HCT116 (cell line): Measurements from ENCODE around the gene CASP1. TPM values are rescaled to one million over a fixed set of nuclear protein-coding genes. Genes with fewer than 3 reads are reported as not detected.

Experiments used
- ATAC-seq: fragments of 200-7000 bp; cut with Tn5 transposase; 2 replicates; pipeline ENCODE4 v1.9.1; 2020; ENCODE audit warnings: mild to moderate bottlenecking, moderate library complexity
- BruUV-seq: library from RNA; stranded (reverse); fragments of 400-500 nt; replicated peaks from 2 replicates; lab custom pipeline; 2021; lab: Mats Ljungman, UMichigan
- CTCF ChIA-PET: fragments of 300-600 bp; sonication (Branson Sonifier 250); formaldehyde crosslinking; loops from one replicate; lab custom pipeline; 2021; ENCODE audit warnings: antibody characterized with exemption; lab: Charles Lee
- POLR2A ChIA-PET: fragments of 300-600, 350-600 bp; sonication (Branson Sonifier 250); formaldehyde crosslinking; loops from one replicate; lab custom pipeline; 2021; ENCODE audit warnings: antibody characterized with exemption; lab: Charles Lee
- RAD21 ChIA-PET, 2 experiments: fragments of 300-600 bp; sonication (Branson Sonifier 250); formaldehyde crosslinking; loops; one replicate each; lab custom pipeline; 2023; ENCODE audit warnings: low total read pairs in 2 of 2; ENCODE audit not compliant: uncharacterized antibody in 2 of 2, unreplicated experiment in 2 of 2, low non-redundant PET in 1 of 2; lab: Charles Lee
- DNase-seq: peaks from one replicate; pipeline ENCODE4 v3.0.0-alpha.2; 2010; ENCODE audit warnings: low read depth, low spot score
- H2AFZ ChIP-seq: fragments of 200-600 bp; shearing (Covaris generic), sonication (generic); 2 replicates; pipeline ENCODE4 v1.6.1; 2017; ENCODE audit warnings: low read depth, mixed run types, mixed read lengths, antibody characterized with exemption, low read length; ENCODE audit not compliant: poor library complexity, severe bottlenecking
- H3K27ac ChIP-seq: 2 replicates; pipeline ENCODE4 v1.5.1; 2012; ENCODE audit warnings: low read depth, low read length
- H3K27me3 ChIP-seq: fragments of 200-600 bp; sonication (generic); 2 replicates; pipeline ENCODE4 v1.6.1; 2016; ENCODE audit warnings: mixed run types, low read length, mixed read lengths; ENCODE audit not compliant: insufficient read depth
- H3K36me3 ChIP-seq, 2 experiments: fragments of 200-500 bp in 1 of 2; fragments of 200-600 bp in 1 of 2; sonication (Bioruptor generic) in 1 of 2; sonication (generic) in 1 of 2; 2 replicates each; pipeline versions ENCODE4 v1.5.1 to v1.6.1; 2014 to 2016; ENCODE audit warnings: low read length in 2 of 2, inconsistent platforms in 1 of 2, mixed read lengths in 1 of 2, mixed run types in 1 of 2; ENCODE audit not compliant: insufficient read depth in 2 of 2, control insufficient read depth in 1 of 2
- H3K4me1 ChIP-seq, 2 experiments: fragments of 200-600 bp in 1 of 2; sonication (generic) in 1 of 2; 2 replicates each; pipeline versions ENCODE4 v1.5.1 to v1.6.1; 2012 to 2017; ENCODE audit warnings: low read length in 2 of 2, inconsistent platforms in 1 of 2, mild to moderate bottlenecking in 1 of 2, mixed read lengths in 1 of 2, mixed run types in 1 of 2, moderate library complexity in 1 of 2; ENCODE audit not compliant: insufficient read depth in 2 of 2, control insufficient read depth in 1 of 2
- H3K4me2 ChIP-seq: fragments of 200-600 bp; sonication (generic); 2 replicates; pipeline ENCODE4 v1.6.1; 2017; ENCODE audit warnings: mixed run types, low read length, mixed read lengths
- H3K4me3 ChIP-seq, 2 experiments: fragments of 200-600 bp in 1 of 2; sonication (generic) in 1 of 2; replicated peaks in 1 of 2; 2 replicates each; pipeline ENCODE4 v1.5.1; 2011 to 2016; ENCODE audit warnings: low read length in 2 of 2, control low read depth in 1 of 2, low read depth in 1 of 2, mild to moderate bottlenecking in 1 of 2, mixed read lengths in 1 of 2, mixed run types in 1 of 2
- H3K79me2 ChIP-seq: fragments of 200-600 bp; sonication (generic); 2 replicates; pipeline ENCODE4 v1.6.1; 2017; ENCODE audit warnings: mild to moderate bottlenecking, mixed run types, low read length, moderate library complexity, mixed read lengths; ENCODE audit not compliant: insufficient read depth
- H3K9ac ChIP-seq: fragments of 200-600 bp; sonication (generic); 2 replicates; pipeline ENCODE4 v1.6.1; 2016; ENCODE audit warnings: low read length, mixed read lengths
- H3K9me2 ChIP-seq: fragments of 200-600 bp; sonication (generic), shearing (Covaris generic); 2 replicates; pipeline ENCODE4 v1.6.1; 2017; ENCODE audit warnings: mixed run types, mild to moderate bottlenecking, moderate library complexity; ENCODE audit not compliant: insufficient read depth
- H3K9me3 ChIP-seq, 2 experiments: fragments of 200-500 bp in 1 of 2; fragments of 200-600 bp in 1 of 2; sonication (Bioruptor generic) in 1 of 2; sonication (generic) in 1 of 2; 2 replicates each; pipeline ENCODE4 v1.6.1; 2014 to 2017; ENCODE audit warnings: low read length in 2 of 2, mixed read lengths in 2 of 2, inconsistent platforms in 1 of 2, low read depth in 1 of 2, mild to moderate bottlenecking in 1 of 2, mixed run types in 1 of 2, moderate library complexity in 1 of 2; ENCODE audit not compliant: control insufficient read depth in 1 of 2, insufficient read depth in 1 of 2
- H4K20me1 ChIP-seq: fragments of 200-600 bp; sonication (generic), shearing (Covaris generic); 2 replicates; pipeline ENCODE4 v1.6.1; 2017; ENCODE audit warnings: mixed run types, mild to moderate bottlenecking, moderate library complexity; ENCODE audit not compliant: insufficient read depth
- ATF3 ChIP-seq: IDR thresholded peaks from 2 replicates; pipeline ENCODE4 v1.6.1; 2012
- CBX3 ChIP-seq: IDR thresholded peaks from 2 replicates; pipeline ENCODE4 v1.6.1; 2012; ENCODE audit warnings: low read depth
- MAX ChIP-seq: IDR thresholded peaks from 2 replicates; pipeline ENCODE4 v1.6.1; 2012
- SP1 ChIP-seq: IDR thresholded peaks from 2 replicates; pipeline ENCODE4 v1.6.1; 2012; ENCODE audit warnings: low read depth
- YY1 ChIP-seq: IDR thresholded peaks from 2 replicates; pipeline ENCODE4 v1.6.1; 2011; ENCODE audit warnings: low read length, low read depth, moderate library complexity, mild to moderate bottlenecking; ENCODE audit not compliant: insufficient replicate concordance; ENCODE audit errors: extremely low read depth
- ZBTB33 ChIP-seq: IDR thresholded peaks from 2 replicates; pipeline ENCODE4 v1.6.1; 2011; ENCODE audit warnings: mild to moderate bottlenecking, low read length, moderate library complexity; ENCODE audit not compliant: insufficient replicate concordance; ENCODE audit errors: extremely low read depth
- intact Hi-C: fragments of 100-400 bp; cut with micrococcal nuclease; formaldehyde crosslinking; loops from 2 replicates; pipeline ENCODE4 v1.10.0; 2022
- total RNA-seq: library from RNA; stranded (reverse); gene quantifications from one replicate; pipeline ENCODE4 v1.2.1, GENCODE V29; 2021; ENCODE audit not compliant: unreplicated experiment

The CASP1 gene
- total RNA-seq, 1 experiment from 2014 or later: not detected

- TF ChIP-seq SP1: no peak
- no peak for TF ChIP-seq ATF3
- no peak for TF ChIP-seq YY1
- no peak for TF ChIP-seq MAX
- no peak for TF ChIP-seq CBX3
- no peak for TF ChIP-seq ZBTB33
These were observed 20.0 kb upstream of the CASP1 start (continued) for GRCh38 chr11:105054723-105055493.

GRCh38 chr11:105052487-105052886, 17.5 kb upstream of the CASP1 start:
- Histone ChIP-seq H3K27ac (no peak overlapping the region), H3K9me2 (no peaks in the 10 kb centered on the region), H3K4me3 (no peak overlapping the region), H3K27me3 (no peaks in the 10 kb centered on the region), H2AFZ (no peak overlapping the region), H3K79me2 (no peaks in the 10 kb centered on the region), H3K4me1 (no peaks in the 10 kb centered on the region), H3K9ac (no peak overlapping the region), H4K20me1 (no peaks in the 10 kb centered on the region), H3K4me2 (no peak overlapping the region), H3K36me3 (no peaks in the 10 kb centered on the region), H3K9me3 (no peaks in the 10 kb centered on the region)
- DNase-seq (no peak), ATAC-seq (no peak)
- no TSS peak for BruUV-seq
- TF ChIP-seq ZBTB33: no peak
- POLR2A ChIA-PET: no interaction called here
- CTCF ChIA-PET: no interaction called here
- RAD21 ChIA-PET: no interaction called here
- intact Hi-C loops: no loop called here
